GM21515 (cell line): Measurements from ENCODE around the gene SMIM9.
"Not testable (repeated sequence)": the region's sequence is repeated elsewhere in the genome, so short reads cannot be mapped to it uniquely, and the experiment has no call there.

Experiments
- ATAC-seq: cut with Tn5 transposase; IDR thresholded peaks from one replicate; pipeline ENCODE4 v1.9.1; 2021; ENCODE audit not compliant: unreplicated experiment

The SMIM9 gene

GRCh38 chrX:154816326-154816898 lies 18.1 kb downstream of the SMIM9 start:
- ATAC-seq = not testable (repeated sequence)

GRCh38 chrX:154815274-154815818 lies 19.1 kb downstream of the SMIM9 start:
- no peak for ATAC-seq

GRCh38 chrX:154813801-154814200 lies 20.7 kb downstream of the SMIM9 start:
- no peak for ATAC-seq

GRCh38 chrX:154812341-154813101 lies 21.9 kb downstream of the SMIM9 start:
- no peak for ATAC-seq

GRCh38 chrX:154809939-154810665 lies 24.4 kb downstream of the SMIM9 start:
- no peak for ATAC-seq

GRCh38 chrX:154806837-154807501 lies 27.5 kb downstream of the SMIM9 start:
- no peak for ATAC-seq

- ATAC-seq = peak; percentile 10
Measured at GRCh38 chrX:154805696-154806091, 28.8 kb downstream of the SMIM9 start.

GRCh38 chrX:154804957-154805695 lies 29.3 kb downstream of the SMIM9 start, which contains the start of gene MPP1:
TSS of gene MPP1 (minus strand) at chrX:154805485. CDS start at chrX:154805373, 112 bp downstream.
- ATAC-seq = peak; percentile 97

GRCh38 chrX:154804261-154804956 lies 30.1 kb downstream of the SMIM9 start:
- ATAC-seq = no peak

GRCh38 chrX:154802947-154803346 lies 31.5 kb downstream of the SMIM9 start:
- ATAC-seq = no peak

- no peak for ATAC-seq
Measured at GRCh38 chrX:154800478-154801210, 33.8 kb downstream of the SMIM9 start.

GRCh38 chrX:154799556-154800348 lies 34.7 kb downstream of the SMIM9 start:
- ATAC-seq = no peak

GRCh38 chrX:154797006-154797405 lies 37.5 kb downstream of the SMIM9 start:
- ATAC-seq = no peak

GRCh38 chrX:154795016-154795415 lies 39.4 kb downstream of the SMIM9 start:
- ATAC-seq = no peak

- no peak for ATAC-seq
Measured at GRCh38 chrX:154793084-154793795, 41.2 kb downstream of the SMIM9 start.

- ATAC-seq = no peak
Measured at GRCh38 chrX:154791939-154792338, 42.5 kb downstream of the SMIM9 start.

GRCh38 chrX:154791467-154791866 lies 43.0 kb downstream of the SMIM9 start:
- ATAC-seq = no peak

GRCh38 chrX:154785716-154786115 lies 48.7 kb downstream of the SMIM9 start:
- no peak for ATAC-seq
